Gastroesophageal sphincter (tissue), 4 donors: Measurements from ENCODE around the gene STARD4. TPM values are rescaled to one million over a fixed set of nuclear protein-coding genes. Genes with fewer than 3 reads are reported as not detected.

ENCODE experiments used
- ATAC-seq: fragments of 150-250 bp; one replicate; pipeline ENCODE4 v1.9.1; 2016; ENCODE audit warnings: mild to moderate bottlenecking, moderate library complexity
- H3K27ac ChIP-seq, 4 donors: fragments of 200-600 bp; sonication (generic) in 3 of 4; 1 replicate in 3 of 4; 2 replicates in 1 of 4; pipeline ENCODE4 v1.5.1; 2016 to 2019
- H3K27me3 ChIP-seq: fragments of 200-600 bp; sonication (generic); one replicate; pipeline ENCODE4 v1.5.1; 2019
- H3K36me3 ChIP-seq, 2 donors: fragments of 200-600 bp; sonication (generic); one replicate each; pipeline ENCODE4 v1.5.1; 2019; ENCODE audit warnings: control low read depth in 1 of 2
- H3K4me1 ChIP-seq, 3 donors: fragments of 200-600 bp; sonication (generic); 1 replicate in 2 of 3; 2 replicates in 1 of 3; pipeline ENCODE4 v1.5.1; 2016 to 2019; ENCODE audit warnings: control low read depth in 2 of 3
- H3K4me3 ChIP-seq, 2 donors: fragments of 200-600 bp; sonication (generic); one replicate each; pipeline ENCODE4 v1.5.1; 2019; ENCODE audit warnings: mild to moderate bottlenecking in 1 of 2, moderate library complexity in 1 of 2
- H3K9me3 ChIP-seq, 3 donors: fragments of 200-600 bp; sonication (generic); one replicate each; pipeline ENCODE4 v1.5.1; 2017 to 2019; ENCODE audit warnings: control low read depth in 2 of 3
- EP300 ChIP-seq: sonication (generic); formaldehyde crosslinking; IDR thresholded peaks from one replicate; pipeline ENCODE4 v1.6.1; 2017; ENCODE audit warnings: antibody characterized with exemption, mild to moderate bottlenecking
- POLR2A ChIP-seq, 2 donors: fragments of 450-650 bp; IDR thresholded peaks; one replicate each; pipeline ENCODE4 v1.6.1; 2017; ENCODE audit warnings: antibody characterized with exemption in 2 of 2, mild to moderate bottlenecking in 2 of 2, moderate library complexity in 1 of 2
- POLR2AphosphoS5 ChIP-seq: sonication (generic); formaldehyde crosslinking; IDR thresholded peaks from one replicate; pipeline ENCODE4 v1.6.1; 2017; ENCODE audit warnings: antibody characterized with exemption
- WGBS, 2 donors: methylation state at CpG; one replicate each; pipeline ENCODE4 v1.1.5; 2018; ENCODE audit warnings: low coverage in 1 of 2; 5-methylcytosine and 5-hydroxymethylcytosine counted together
- total RNA-seq, 4 donors: library from RNA; depleted of rRNA; stranded (reverse); fragments of >200 nt; gene quantifications; one replicate each; pipeline ENCODE4 v1.1.0, GENCODE V29; 2016
- TF ChIP-seq, protein P1 (sequence below), 4 experiments: fragments of 200-600 bp in 2 of 4; fragments of 450-650 bp in 2 of 4; sonication (generic) in 1 of 4; IDR thresholded peaks; one replicate each; pipeline ENCODE4 v1.5.1; 2017 to 2019; ENCODE audit warnings: antibody characterized with exemption in 4 of 4, mild to moderate bottlenecking in 2 of 4, moderate library complexity in 2 of 4

Gene STARD4
- total RNA-seq, result 10 to 100 TPM in 2 of 4 donors, 1 to 10 TPM in 2; 6.0 to 19.3 (median 10.2) TPM

- peaks cover 0 to 32% (median 0%) of the 10 kb centered on the region in 3 donors for H3K4me1 ChIP-seq
- no peaks in the 10 kb centered on the region for H3K36me3 ChIP-seq
- no peaks in the 10 kb centered on the region for H3K27me3 ChIP-seq
- peak within 1 kb of the TSS; percentile 49 to 70 for H3K4me3 ChIP-seq
- H3K9me3 ChIP-seq, result no peaks in the 10 kb centered on the region
- peak within 1 kb of the TSS; percentile 2 to 86 (median 84) for H3K27ac ChIP-seq
- WGBS, 2 donors, result 0% methylated on average over 7 to 9 of the region's 41 CpGs
- TF ChIP-seq POLR2A (IDR thresholded peaks at IDR 0.05) (peak; percentile 44 to 59), POLR2AphosphoS5 (peak; percentile 89), EP300 (no peak)
- TF ChIP-seq, protein P1, sequence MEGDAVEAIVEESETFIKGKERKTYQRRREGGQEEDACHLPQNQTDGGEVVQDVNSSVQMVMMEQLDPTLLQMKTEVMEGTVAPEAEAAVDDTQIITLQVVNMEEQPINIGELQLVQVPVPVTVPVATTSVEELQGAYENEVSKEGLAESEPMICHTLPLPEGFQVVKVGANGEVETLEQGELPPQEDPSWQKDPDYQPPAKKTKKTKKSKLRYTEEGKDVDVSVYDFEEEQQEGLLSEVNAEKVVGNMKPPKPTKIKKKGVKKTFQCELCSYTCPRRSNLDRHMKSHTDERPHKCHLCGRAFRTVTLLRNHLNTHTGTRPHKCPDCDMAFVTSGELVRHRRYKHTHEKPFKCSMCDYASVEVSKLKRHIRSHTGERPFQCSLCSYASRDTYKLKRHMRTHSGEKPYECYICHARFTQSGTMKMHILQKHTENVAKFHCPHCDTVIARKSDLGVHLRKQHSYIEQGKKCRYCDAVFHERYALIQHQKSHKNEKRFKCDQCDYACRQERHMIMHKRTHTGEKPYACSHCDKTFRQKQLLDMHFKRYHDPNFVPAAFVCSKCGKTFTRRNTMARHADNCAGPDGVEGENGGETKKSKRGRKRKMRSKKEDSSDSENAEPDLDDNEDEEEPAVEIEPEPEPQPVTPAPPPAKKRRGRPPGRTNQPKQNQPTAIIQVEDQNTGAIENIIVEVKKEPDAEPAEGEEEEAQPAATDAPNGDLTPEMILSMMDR (IDR thresholded peaks at IDR 0.05), result no peak
- ATAC-seq, result peak; percentile 98
Observed at GRCh38 chr5:111512375-111513130, at the start of gene STARD4. STARD4 (minus strand) TSS chr5:111512535; CDS start chr5:111507433, 5,102 bp downstream.

- Histone ChIP-seq H3K4me1 (peaks cover 0 to 6% (median 0%) of the 10 kb centered on the region in 3 donors), H3K9me3 (peaks cover 0 to 8% (median 0%) of the 10 kb centered on the region in 3 donors), H3K27ac (no peak overlapping the region), H3K27me3 (no peaks in the 10 kb centered on the region), H3K4me3 (no peak overlapping the region), H3K36me3 (no peaks in the 10 kb centered on the region)
- no peak for ATAC-seq
- TF ChIP-seq POLR2AphosphoS5 (no peak), POLR2A (IDR thresholded peaks at IDR 0.05) (no peak), EP300 (no peak)
- TF ChIP-seq, protein P1 (IDR thresholded peaks at IDR 0.05), result no peak
Observed at GRCh38 chr5:111559680-111560079, 47.3 kb upstream of the STARD4 start.

DNA sequence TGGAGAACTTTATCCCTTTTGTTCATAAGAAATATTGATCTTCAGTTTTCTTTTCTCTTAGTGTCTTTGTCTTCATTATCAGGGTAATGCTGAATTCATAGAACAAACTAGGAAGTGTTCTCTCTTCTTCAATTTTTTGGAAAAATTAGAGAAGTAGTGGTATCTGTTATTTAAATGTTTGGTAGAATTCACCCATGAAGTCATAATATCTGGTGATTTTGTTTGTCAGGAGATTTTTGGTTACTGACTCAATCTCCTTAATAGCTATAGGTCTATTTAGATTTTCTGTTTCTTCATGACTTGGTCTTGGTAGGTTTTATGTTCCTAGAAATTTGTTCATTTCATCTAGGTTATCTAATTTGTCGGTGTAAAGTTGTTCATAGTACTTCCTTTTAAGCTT, 45.4 kb upstream of the STARD4 start:
- H3K27me3 ChIP-seq, result no peaks in the 10 kb centered on the region
- peaks cover 0 to 8% (median 0%) of the 10 kb centered on the region in 3 donors for H3K9me3 ChIP-seq
- no peak overlapping the region for H3K4me3 ChIP-seq
- WGBS, 2 donors, result 75 to 100% methylated on average over 1 of the region's 1 CpG
- no peak for ATAC-seq
- H3K4me1 ChIP-seq, result no peaks in the 10 kb centered on the region
- no peaks in the 10 kb centered on the region for H3K36me3 ChIP-seq
- no peak for TF ChIP-seq POLR2A (IDR thresholded peaks at IDR 0.05)
- TF ChIP-seq EP300, result no peak
- TF ChIP-seq, protein P1 (IDR thresholded peaks at IDR 0.05), result no peak
- no peak for TF ChIP-seq POLR2AphosphoS5
- H3K27ac ChIP-seq, result no peak overlapping the region

DNA sequence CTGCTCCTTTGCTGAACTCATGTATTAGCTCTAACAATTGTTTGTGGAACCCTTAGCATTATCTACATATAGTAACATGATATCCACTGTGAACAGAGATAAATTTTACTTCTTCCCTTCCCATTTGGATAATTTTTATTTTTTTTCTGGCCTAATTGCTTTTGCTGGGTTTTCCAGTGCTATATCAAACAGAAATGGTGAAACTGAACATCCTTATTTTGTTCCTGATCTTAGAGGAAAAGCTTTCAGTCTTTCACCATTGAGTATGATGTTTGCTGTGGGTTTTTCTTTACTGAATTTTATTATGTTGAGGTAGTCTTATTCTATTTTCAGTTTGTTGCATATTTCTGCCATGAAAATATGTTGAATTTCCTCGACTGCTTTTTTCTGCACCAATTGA, 44.8 kb upstream of the STARD4 start:
- TF ChIP-seq POLR2AphosphoS5, result no peak
- TF ChIP-seq, protein P1 (IDR thresholded peaks at IDR 0.05), result no peak
- no peak for TF ChIP-seq POLR2A (IDR thresholded peaks at IDR 0.05)
- no peak for TF ChIP-seq EP300
- no peaks in the 10 kb centered on the region for H3K36me3 ChIP-seq
- no peak overlapping the region for H3K4me3 ChIP-seq
- H3K4me1 ChIP-seq, result no peaks in the 10 kb centered on the region
- H3K27me3 ChIP-seq, result no peaks in the 10 kb centered on the region
- H3K9me3 ChIP-seq, result peaks cover 0 to 8% (median 0%) of the 10 kb centered on the region in 3 donors
- no peak overlapping the region for H3K27ac ChIP-seq
- ATAC-seq, result no peak
- WGBS, 2 donors, result 93% methylated on average over 1 of the region's 1 CpG; no CpG with 5 or more reads in 1 of the 2 donors

- no peak for ATAC-seq
- H3K4me1 ChIP-seq, result no peaks in the 10 kb centered on the region
- peaks cover 0 to 8% (median 0%) of the 10 kb centered on the region in 3 donors for H3K9me3 ChIP-seq
- no peak overlapping the region for H3K4me3 ChIP-seq
- no peaks in the 10 kb centered on the region for H3K36me3 ChIP-seq
- TF ChIP-seq EP300 (no peak), POLR2AphosphoS5 (no peak), POLR2A (IDR thresholded peaks at IDR 0.05) (no peak)
- TF ChIP-seq, protein P1 (IDR thresholded peaks at IDR 0.05), result no peak
- 69% methylated on average over 3 of the region's 3 CpGs; no CpG with 5 or more reads in 1 of the 2 donors for WGBS, 2 donors
- no peak overlapping the region for H3K27ac ChIP-seq
- H3K27me3 ChIP-seq, result no peaks in the 10 kb centered on the region
Observed at GRCh38 chr5:111556501-111556900, 44.2 kb upstream of the STARD4 start.
